K562 (cell line): ENCODE measurements around the gene CLK4. TPM values are rescaled to one million over a fixed set of nuclear protein-coding genes. Genes with fewer than 3 reads are reported as not detected.

Experiments used
- ARID4B ChIP-seq: sonication (generic); formaldehyde crosslinking; IDR thresholded peaks from 2 replicates; pipeline ENCODE4 v1.8.0; 2022; ENCODE audit warnings: mild to moderate bottlenecking, missing genetic modification reagents
- CCNT2 ChIP-seq: IDR thresholded peaks from 2 replicates; pipeline ENCODE4 v1.6.1; 2011; ENCODE audit warnings: borderline replicate concordance, low read depth, mild to moderate bottlenecking, moderate library complexity, mixed read lengths, low read length; ENCODE audit not compliant: insufficient read length; ENCODE audit errors: extremely low read depth
- DEAF1 ChIP-seq: fragments of 450-650 bp; formaldehyde crosslinking; IDR thresholded peaks from 2 replicates; pipeline ENCODE4 v1.4.0; 2020; ENCODE audit warnings: mild to moderate bottlenecking, moderate library complexity
- E2F6 ChIP-seq, 2 experiments: IDR thresholded peaks; 2 replicates each; pipeline ENCODE4 v1.6.1; 2011; ENCODE audit warnings: borderline replicate concordance in 1 of 2, control low read depth in 1 of 2, low read depth in 1 of 2, low read length in 1 of 2, mild to moderate bottlenecking in 1 of 2, mixed read lengths in 1 of 2, moderate library complexity in 1 of 2; ENCODE audit not compliant: insufficient read depth in 1 of 2, insufficient read length in 1 of 2, poor library complexity in 1 of 2, severe bottlenecking in 1 of 2; ENCODE audit errors: extremely low read depth in 1 of 2
- EGR1 ChIP-seq: fragments of 450-650 bp; conservative IDR thresholded peaks from 2 replicates; pipeline ENCODE4 v1.6.1; 2017; ENCODE audit warnings: mild to moderate bottlenecking
- L3MBTL2 ChIP-seq: fragments of 450-650 bp; IDR thresholded peaks from 2 replicates; pipeline ENCODE4 v1.6.1; 2016; ENCODE audit warnings: mild to moderate bottlenecking, moderate library complexity
- MTF1 ChIP-seq: fragments of 250-450 bp; sonication (Bioruptor Pico); IDR thresholded peaks from 2 replicates; pipeline ENCODE4 v1.9.0; 2021; ENCODE audit warnings: moderate library complexity, mild to moderate bottlenecking, inconsistent platforms, borderline replicate concordance
- NONO ChIP-seq, 2 experiments: fragments of 200-400 bp in 1 of 2; fragments of 450-650 bp in 1 of 2; formaldehyde crosslinking in 1 of 2; IDR thresholded peaks; 2 replicates each; pipeline ENCODE4 v1.6.1; 2017; ENCODE audit warnings: low read depth in 2 of 2, mild to moderate bottlenecking in 2 of 2, moderate library complexity in 2 of 2, low read length in 1 of 2
- PCBP1 ChIP-seq: fragments of 200-400 bp; formaldehyde crosslinking; IDR thresholded peaks from 2 replicates; pipeline ENCODE4 v1.6.1; 2018; ENCODE audit warnings: mild to moderate bottlenecking, low read depth, low read length; ENCODE audit not compliant: poor library complexity, severe bottlenecking
- RAD51 ChIP-seq: fragments of 450-650 bp; IDR thresholded peaks from 2 replicates; pipeline ENCODE4 v1.7.1; 2016; ENCODE audit warnings: low read depth, mild to moderate bottlenecking, borderline replicate concordance
- SAFB ChIP-seq: fragments of 200-400 bp; formaldehyde crosslinking; IDR thresholded peaks from 2 replicates; pipeline ENCODE4 v1.6.1; 2017; ENCODE audit warnings: low read depth, low read length, borderline replicate concordance
- SMC3 ChIP-seq: conservative IDR thresholded peaks from 2 replicates; pipeline ENCODE4 v1.6.1; 2011; ENCODE audit warnings: low read depth, low read length, improper control_type of control experiment; ENCODE audit not compliant: insufficient read depth
- TEAD1 ChIP-seq, 2 experiments: fragments of 450-650 bp in 1 of 2; sonication (generic) in 1 of 2; formaldehyde crosslinking; IDR thresholded peaks; 2 replicates each; pipeline versions ENCODE4 v1.4.0 to v1.8.0; 2020 to 2022; ENCODE audit warnings: mild to moderate bottlenecking in 2 of 2, missing genetic modification reagents in 1 of 2
- ZFP1 ChIP-seq: fragments of 450-650 bp; formaldehyde crosslinking; IDR thresholded peaks from 2 replicates; pipeline ENCODE4 v1.4.0; 2020; ENCODE audit warnings: mild to moderate bottlenecking, mixed read lengths
- polyA plus RNA-seq, 8 experiments: library from polyadenylated mRNA; depleted of rRNA in 4 of 8; stranded (reverse) in 5 of 8; unstranded in 3 of 8; fragments of >200 nt; fragmentation: Nextera tagmentation in 2 of 8; fragmentation: Illumina TruSeq in 1 of 8; extraction: Ambion mirVana in 2 of 8; extraction: Trizol in 1 of 8; gene quantifications; 2 replicates each; pipeline versions ENCODE4 v1.2.1 to v1.2.3, GENCODE V29; 2011 to 2014; ENCODE audit warnings: inconsistent platforms in 1 of 8, missing spikeins in 1 of 8
- total RNA-seq, 7 experiments: library from RNA; depleted of rRNA in 6 of 7; stranded (reverse); fragments of >200 nt in 6 of 7; fragmentation: Illumina TruSeq in 2 of 7; extraction: Trizol in 2 of 7; gene quantifications; 2 replicates each; pipeline versions ENCODE4 v1.2.1 to v1.2.3, GENCODE V29; 2011 to 2021; ENCODE audit warnings: low replicate concordance in 1 of 7
- TF ChIP-seq, protein P1 (sequence below): fragments of 150-350 bp; conservative IDR thresholded peaks from 2 replicates; pipeline ENCODE4 v1.6.1; 2014; ENCODE audit warnings: low read length

CLK4 gene
- total and polyA plus RNA-seq, 9 of the 15 experiments (the other 6 are each of a cell fraction or from before 2014, with no cell fraction given) = 10.5 to 23.1 (median 13.9) TPM

DNA sequence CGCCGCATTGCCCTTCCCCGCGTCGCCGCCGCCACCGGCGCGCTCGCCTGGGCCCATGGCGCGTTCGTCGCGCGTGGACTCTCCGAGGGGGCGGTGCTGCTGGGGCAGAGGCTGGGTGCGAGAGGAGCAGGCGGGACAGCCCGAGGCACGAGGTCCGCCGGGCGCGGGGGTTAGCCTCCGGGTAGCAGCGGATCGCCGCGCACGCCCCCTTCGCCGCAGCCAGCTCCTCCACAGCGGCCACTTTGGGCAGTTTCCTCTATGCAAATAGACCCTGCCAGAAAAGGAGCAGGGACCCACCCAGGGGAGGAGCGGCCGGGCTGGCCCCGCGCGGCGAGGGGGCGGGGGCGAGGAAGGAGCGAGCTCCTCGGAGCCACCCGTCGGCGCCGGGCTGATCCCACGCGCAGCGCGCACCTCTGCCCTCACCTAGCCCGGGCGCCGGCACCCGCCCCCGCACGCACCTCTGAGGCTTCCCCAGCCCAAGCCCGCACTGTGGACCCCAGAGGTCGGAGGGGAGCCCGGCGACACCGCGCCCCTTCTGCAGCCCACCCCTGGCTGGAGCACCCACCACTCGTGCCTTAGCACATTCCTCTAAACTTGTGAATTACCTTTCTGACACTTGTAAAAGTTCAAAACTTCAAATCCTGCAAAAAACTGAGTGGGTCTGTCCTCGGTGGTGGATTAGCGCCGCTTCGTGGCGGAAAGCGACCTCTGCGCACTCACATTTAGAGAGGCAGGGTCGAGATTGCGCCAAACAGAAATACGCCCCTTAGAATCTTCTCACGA is 36.5 kb downstream of the CLK4 start, which contains the start of gene COL23A1 (continued):
- TF ChIP-seq ARID4B (CRISPR knock-in tag) (0 out of 2 replicates have a peak, but pooled peaks have one; percentile 35), EGR1 (peak; percentile 85), E2F6 (IDR thresholded peaks at IDR 0.05; ENCODE audit: borderline replicate concordance in 1 of 2, extremely low read depth in 1 of 2, insufficient read depth in 1 of 2, insufficient read length in 1 of 2, low read depth in 1 of 2, low read length in 1 of 2, poor library complexity in 1 of 2, severe bottlenecking in 1 of 2) (peak in 1 of 2 experiments; percentile 78), SAFB (peak; percentile 63; the same call in 1 of the 2 replicates), L3MBTL2 (peak; percentile 73), MTF1 (CRISPR knock-in tag) (no peak), CCNT2 (peak; percentile 32), ZFP1 (0 out of 2 replicates have a peak, but pooled peaks have one; percentile 26), RAD51 (no peak), DEAF1 (CRISPR knock-in tag) (peak; percentile 92), SMC3 (peak; percentile 94), NONO (IDR thresholded peaks at IDR 0.05; ENCODE audit: low read depth in 2 of 2, low read length in 1 of 2) (peak in 1 of 2 experiments; percentile 27; a peak in 1 of 4 replicates), TEAD1 (CRISPR knock-in tag; IDR thresholded peaks at IDR 0.05) (peak; percentile 19 to 22; a peak in 2 of 4 replicates), PCBP1 (peak; percentile 36)
- TF ChIP-seq, protein P1, sequence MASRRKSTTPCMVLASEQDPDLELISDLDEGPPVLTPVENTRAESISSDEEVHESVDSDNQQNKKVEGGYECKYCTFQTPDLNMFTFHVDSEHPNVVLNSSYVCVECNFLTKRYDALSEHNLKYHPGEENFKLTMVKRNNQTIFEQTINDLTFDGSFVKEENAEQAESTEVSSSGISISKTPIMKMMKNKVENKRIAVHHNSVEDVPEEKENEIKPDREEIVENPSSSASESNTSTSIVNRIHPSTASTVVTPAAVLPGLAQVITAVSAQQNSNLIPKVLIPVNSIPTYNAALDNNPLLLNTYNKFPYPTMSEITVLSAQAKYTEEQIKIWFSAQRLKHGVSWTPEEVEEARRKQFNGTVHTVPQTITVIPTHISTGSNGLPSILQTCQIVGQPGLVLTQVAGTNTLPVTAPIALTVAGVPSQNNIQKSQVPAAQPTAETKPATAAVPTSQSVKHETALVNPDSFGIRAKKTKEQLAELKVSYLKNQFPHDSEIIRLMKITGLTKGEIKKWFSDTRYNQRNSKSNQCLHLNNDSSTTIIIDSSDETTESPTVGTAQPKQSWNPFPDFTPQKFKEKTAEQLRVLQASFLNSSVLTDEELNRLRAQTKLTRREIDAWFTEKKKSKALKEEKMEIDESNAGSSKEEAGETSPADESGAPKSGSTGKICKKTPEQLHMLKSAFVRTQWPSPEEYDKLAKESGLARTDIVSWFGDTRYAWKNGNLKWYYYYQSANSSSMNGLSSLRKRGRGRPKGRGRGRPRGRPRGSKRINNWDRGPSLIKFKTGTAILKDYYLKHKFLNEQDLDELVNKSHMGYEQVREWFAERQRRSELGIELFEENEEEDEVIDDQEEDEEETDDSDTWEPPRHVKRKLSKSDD = no peak
